HepG2 (cell line): ENCODE results near the gene TSPAN13. TPM values are rescaled to one million over a fixed set of nuclear protein-coding genes. Genes with fewer than 3 reads are reported as not detected.
A peak's percentile ranks its signal among the peaks of the same experiment; 100 is the strongest.

Experiments
- ELK4 ChIP-seq: sonication (generic); formaldehyde crosslinking; IDR thresholded peaks from 2 replicates; pipeline ENCODE4 v1.9.0; 2021; ENCODE audit warnings: missing genetic modification reagents, borderline replicate concordance
- FOXK1 ChIP-seq: sonication (generic); formaldehyde crosslinking; IDR thresholded peaks from 2 replicates; pipeline ENCODE4 v1.4.0; 2020; ENCODE audit warnings: low read depth, missing genetic modification reagents, borderline replicate concordance
- HNRNPK ChIP-seq: fragments of 200-400 bp; formaldehyde crosslinking; IDR thresholded peaks from 2 replicates; pipeline ENCODE4 v1.6.1; 2018; ENCODE audit warnings: low read length, low read depth, moderate library complexity, mild to moderate bottlenecking; ENCODE audit not compliant: poor library complexity, severe bottlenecking
- HOXA3 ChIP-seq: sonication (generic); formaldehyde crosslinking; IDR thresholded peaks from 2 replicates; pipeline ENCODE4 v1.5.0; 2020; ENCODE audit warnings: missing genetic modification reagents
- MYC ChIP-seq: sonication (generic); formaldehyde crosslinking; IDR thresholded peaks from 2 replicates; pipeline ENCODE4 v1.9.0; 2021; ENCODE audit warnings: missing genetic modification reagents, borderline replicate concordance
- PATZ1 ChIP-seq: sonication (generic); formaldehyde crosslinking; IDR thresholded peaks from 2 replicates; pipeline ENCODE4 v1.4.0; 2020; ENCODE audit warnings: missing genetic modification reagents
- POLR2A ChIP-seq, 2 experiments: IDR thresholded peaks; 2 replicates each; pipeline ENCODE4 v1.6.1; 2011; ENCODE audit warnings: low read depth in 2 of 2, low read length in 2 of 2, mild to moderate bottlenecking in 1 of 2, moderate library complexity in 1 of 2; ENCODE audit not compliant: insufficient read depth in 1 of 2
- SNAPC5 ChIP-seq: sonication (generic); formaldehyde crosslinking; IDR thresholded peaks from 2 replicates; pipeline ENCODE4 v1.8.1; 2023; ENCODE audit warnings: mild to moderate bottlenecking, missing genetic modification reagents, borderline replicate concordance
- TFAP4 ChIP-seq: sonication (generic); IDR thresholded peaks from 2 replicates; pipeline ENCODE4 v1.6.1; 2016; ENCODE audit warnings: low read depth, borderline replicate concordance
- ZFY ChIP-seq: sonication (generic); formaldehyde crosslinking; IDR thresholded peaks from 2 replicates; pipeline ENCODE4 v1.4.0; 2020; ENCODE audit warnings: missing genetic modification reagents
- ZMYM4 ChIP-seq: sonication (generic); formaldehyde crosslinking; IDR thresholded peaks from 2 replicates; pipeline ENCODE4 v1.8.1; 2023; ENCODE audit warnings: mild to moderate bottlenecking, missing genetic modification reagents
- ZNF207 ChIP-seq: fragments of 450-650 bp; IDR thresholded peaks from 2 replicates; pipeline ENCODE4 v1.6.1; 2016; ENCODE audit warnings: antibody characterized with exemption, borderline replicate concordance
- ZNF292 ChIP-seq: sonication (generic); formaldehyde crosslinking; IDR thresholded peaks from 2 replicates; pipeline ENCODE4 v1.8.1; 2022; ENCODE audit warnings: mild to moderate bottlenecking, low read depth, missing genetic modification reagents, borderline replicate concordance
- ZNF383 ChIP-seq: sonication (generic); formaldehyde crosslinking; IDR thresholded peaks from 2 replicates; pipeline ENCODE4 v1.4.0; 2020; ENCODE audit warnings: missing genetic modification reagents, mild to moderate bottlenecking, borderline replicate concordance
- ZNF644 ChIP-seq: IDR thresholded peaks from 2 replicates; pipeline ENCODE4 v1.6.1; 2016; ENCODE audit warnings: low read depth
- polyA plus RNA-seq, 8 experiments: library from polyadenylated mRNA; depleted of rRNA in 3 of 8; stranded (reverse) in 7 of 8; unstranded in 1 of 8; fragments of >200 nt; fragmentation: Illumina TruSeq in 4 of 8; extraction: Trizol in 4 of 8; gene quantifications; 2 replicates each; pipeline versions ENCODE4 v1.2.1 to v1.2.3, GENCODE V29; 2011 to 2016; ENCODE audit warnings: low read depth in 4 of 8, missing spikeins in 1 of 8, mixed read lengths in 1 of 8; ENCODE audit not compliant: insufficient read depth in 1 of 8
- total RNA-seq, 5 experiments: library from RNA; depleted of rRNA; stranded (reverse); fragments of >200 nt; fragmentation: Illumina TruSeq; extraction: Trizol; gene quantifications; 2 replicates each; pipeline ENCODE4 v1.2.3, GENCODE V29; 2016; ENCODE audit warnings: low read depth in 1 of 5
- TF ChIP-seq, protein P1 (sequence below): sonication (generic); formaldehyde crosslinking; IDR thresholded peaks from 2 replicates; pipeline ENCODE4 v1.9.0; 2021; ENCODE audit warnings: mild to moderate bottlenecking, missing genetic modification reagents
- TF ChIP-seq, protein P2 (sequence below): IDR thresholded peaks from 2 replicates; pipeline ENCODE4 v1.6.1; 2012; ENCODE audit warnings: inconsistent platforms

TSPAN13 gene
- total and polyA plus RNA-seq, 2 of the 13 experiments (the other 11 are each of a cell fraction or from before 2014, with no cell fraction given) = 5.8 to 6.2 TPM

DNA sequence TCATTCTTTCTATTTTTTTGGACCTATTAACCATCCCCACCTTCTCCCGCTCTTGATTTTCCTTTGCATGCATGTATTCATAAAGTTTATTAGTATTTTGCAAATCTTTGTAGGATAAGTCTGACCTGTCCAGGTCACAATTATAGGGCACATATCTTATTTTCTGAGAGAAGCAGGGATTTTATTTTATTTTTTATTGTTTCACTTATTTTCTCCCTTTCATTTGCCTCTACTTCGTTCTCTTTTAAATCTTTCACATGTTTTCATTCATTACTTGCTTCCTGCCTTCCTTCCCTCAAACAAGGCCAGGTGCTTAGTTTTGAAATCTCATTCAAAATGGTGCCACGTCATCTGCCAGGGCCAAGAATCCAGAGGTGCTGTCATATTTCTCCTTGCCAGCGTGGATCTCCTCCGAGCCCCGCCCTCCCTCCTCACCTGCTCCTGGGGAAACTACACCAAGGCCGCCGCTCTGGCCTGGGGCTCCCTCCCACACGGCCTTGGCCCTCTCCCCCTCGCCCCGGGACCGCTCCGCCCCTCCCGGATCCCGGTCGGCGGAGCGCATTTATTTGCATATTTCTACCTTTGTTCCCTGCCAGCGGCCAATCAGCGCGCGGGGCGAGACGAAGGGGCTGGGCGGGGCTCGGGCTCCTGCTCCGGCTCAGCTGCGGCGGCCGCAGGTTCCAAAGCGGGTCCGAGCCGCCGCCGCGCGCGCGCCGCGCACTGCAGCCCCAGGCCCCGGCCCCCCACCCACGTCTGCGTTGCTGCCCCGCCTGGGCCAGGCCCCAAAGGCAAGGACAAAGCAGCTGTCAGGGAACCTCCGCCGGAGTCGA, at the start of gene TSPAN13 (continued):
- TF ChIP-seq ELK4 (CRISPR knock-in tag) (no peak), MYC (CRISPR knock-in tag) (peak; percentile 10; the same call in 1 of the 2 replicates), POLR2A (IDR thresholded peaks at IDR 0.05; ENCODE audit: insufficient read depth in 1 of 2, low read depth in 2 of 2, low read length in 2 of 2) (peak in 1 of 2 experiments; percentile 20; a peak in 1 of 4 replicates), TFAP4 (peak; percentile 12; the same call in 1 of the 2 replicates), SNAPC5 (CRISPR knock-in tag) (0 out of 2 replicates have a peak, but pooled peaks have one; percentile 66), HNRNPK (no peak), ZNF644 (0 out of 2 replicates have a peak, but pooled peaks have one; percentile 24), PATZ1 (CRISPR knock-in tag) (peak; percentile 83), FOXK1 (CRISPR knock-in tag) (0 out of 2 replicates have a peak, but pooled peaks have one; percentile 9), ZNF207 (no peak), ZNF292 (CRISPR knock-in tag) (0 out of 2 replicates have a peak, but pooled peaks have one; percentile 9), ZNF383 (CRISPR knock-in tag) (no peak), ZFY (CRISPR knock-in tag) (0 out of 2 replicates have a peak, but pooled peaks have one; percentile 30), ZMYM4 (CRISPR knock-in tag) (peak; percentile 80), HOXA3 (peak; percentile 28; the same call in 1 of the 2 replicates)
- TF ChIP-seq, protein P1, sequence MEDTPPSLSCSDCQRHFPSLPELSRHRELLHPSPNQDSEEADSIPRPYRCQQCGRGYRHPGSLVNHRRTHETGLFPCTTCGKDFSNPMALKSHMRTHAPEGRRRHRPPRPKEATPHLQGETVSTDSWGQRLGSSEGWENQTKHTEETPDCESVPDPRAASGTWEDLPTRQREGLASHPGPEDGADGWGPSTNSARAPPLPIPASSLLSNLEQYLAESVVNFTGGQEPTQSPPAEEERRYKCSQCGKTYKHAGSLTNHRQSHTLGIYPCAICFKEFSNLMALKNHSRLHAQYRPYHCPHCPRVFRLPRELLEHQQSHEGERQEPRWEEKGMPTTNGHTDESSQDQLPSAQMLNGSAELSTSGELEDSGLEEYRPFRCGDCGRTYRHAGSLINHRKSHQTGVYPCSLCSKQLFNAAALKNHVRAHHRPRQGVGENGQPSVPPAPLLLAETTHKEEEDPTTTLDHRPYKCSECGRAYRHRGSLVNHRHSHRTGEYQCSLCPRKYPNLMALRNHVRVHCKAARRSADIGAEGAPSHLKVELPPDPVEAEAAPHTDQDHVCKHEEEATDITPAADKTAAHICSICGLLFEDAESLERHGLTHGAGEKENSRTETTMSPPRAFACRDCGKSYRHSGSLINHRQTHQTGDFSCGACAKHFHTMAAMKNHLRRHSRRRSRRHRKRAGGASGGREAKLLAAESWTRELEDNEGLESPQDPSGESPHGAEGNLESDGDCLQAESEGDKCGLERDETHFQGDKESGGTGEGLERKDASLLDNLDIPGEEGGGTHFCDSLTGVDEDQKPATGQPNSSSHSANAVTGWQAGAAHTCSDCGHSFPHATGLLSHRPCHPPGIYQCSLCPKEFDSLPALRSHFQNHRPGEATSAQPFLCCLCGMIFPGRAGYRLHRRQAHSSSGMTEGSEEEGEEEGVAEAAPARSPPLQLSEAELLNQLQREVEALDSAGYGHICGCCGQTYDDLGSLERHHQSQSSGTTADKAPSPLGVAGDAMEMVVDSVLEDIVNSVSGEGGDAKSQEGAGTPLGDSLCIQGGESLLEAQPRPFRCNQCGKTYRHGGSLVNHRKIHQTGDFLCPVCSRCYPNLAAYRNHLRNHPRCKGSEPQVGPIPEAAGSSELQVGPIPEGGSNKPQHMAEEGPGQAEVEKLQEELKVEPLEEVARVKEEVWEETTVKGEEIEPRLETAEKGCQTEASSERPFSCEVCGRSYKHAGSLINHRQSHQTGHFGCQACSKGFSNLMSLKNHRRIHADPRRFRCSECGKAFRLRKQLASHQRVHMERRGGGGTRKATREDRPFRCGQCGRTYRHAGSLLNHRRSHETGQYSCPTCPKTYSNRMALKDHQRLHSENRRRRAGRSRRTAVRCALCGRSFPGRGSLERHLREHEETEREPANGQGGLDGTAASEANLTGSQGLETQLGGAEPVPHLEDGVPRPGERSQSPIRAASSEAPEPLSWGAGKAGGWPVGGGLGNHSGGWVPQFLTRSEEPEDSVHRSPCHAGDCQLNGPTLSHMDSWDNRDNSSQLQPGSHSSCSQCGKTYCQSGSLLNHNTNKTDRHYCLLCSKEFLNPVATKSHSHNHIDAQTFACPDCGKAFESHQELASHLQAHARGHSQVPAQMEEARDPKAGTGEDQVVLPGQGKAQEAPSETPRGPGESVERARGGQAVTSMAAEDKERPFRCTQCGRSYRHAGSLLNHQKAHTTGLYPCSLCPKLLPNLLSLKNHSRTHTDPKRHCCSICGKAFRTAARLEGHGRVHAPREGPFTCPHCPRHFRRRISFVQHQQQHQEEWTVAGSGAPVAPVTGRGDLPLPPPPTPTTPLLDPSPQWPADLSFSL (CRISPR knock-in tag) = no peak
- TF ChIP-seq, protein P2, sequence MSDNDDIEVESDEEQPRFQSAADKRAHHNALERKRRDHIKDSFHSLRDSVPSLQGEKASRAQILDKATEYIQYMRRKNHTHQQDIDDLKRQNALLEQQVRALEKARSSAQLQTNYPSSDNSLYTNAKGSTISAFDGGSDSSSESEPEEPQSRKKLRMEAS = 0 out of 2 replicates have a peak, but pooled peaks have one; percentile 5
